Left forelimb (tissue), 1 donor: Measurements from ENCODE around the gene INAFM1.
A peak's percentile ranks its signal among the peaks of the same experiment; 100 is the strongest.
"Not testable (repeated sequence)": the region's sequence is repeated elsewhere in the genome, so short reads cannot be mapped to it uniquely, and the experiment has no call there.

Source experiments
- DNase-seq: peaks from one replicate; pipeline ENCODE4 v3.0.0-alpha.2; 2018; ENCODE audit warnings: low spot score

Gene INAFM1

GRCh38 chr19:47240996-47241918 lies 33.4 kb upstream of the INAFM1 start:
- DNase-seq, result no peak

- DNase-seq, result no peak
Measured at GRCh38 chr19:47241919-47242577, 32.6 kb upstream of the INAFM1 start.

- DNase-seq, result no peak
Measured at GRCh38 chr19:47243364-47243775, 31.3 kb upstream of the INAFM1 start.

GRCh38 chr19:47243776-47244547 lies 30.7 kb upstream of the INAFM1 start:
- DNase-seq, result peak; percentile 93

GRCh38 chr19:47247308-47247990 lies 27.2 kb upstream of the INAFM1 start:
- DNase-seq, result peak; percentile 83

- DNase-seq, result not testable (repeated sequence)
Measured at GRCh38 chr19:47253016-47253415, 21.7 kb upstream of the INAFM1 start.

GRCh38 chr19:47253467-47253881 lies 21.2 kb upstream of the INAFM1 start:
- DNase-seq, result no peak

- no peak for DNase-seq
Measured at GRCh38 chr19:47253970-47254369, 20.7 kb upstream of the INAFM1 start.

- DNase-seq, result peak; percentile 99
Measured at GRCh38 chr19:47255879-47256692, 18.6 kb upstream of the INAFM1 start, which contains the start of gene CCDC9. TSS of gene CCDC9 (plus strand) at chr19:47256525. CDS start at chr19:47258401, 1,876 bp downstream.

GRCh38 chr19:47256693-47257410 lies 17.8 kb upstream of the INAFM1 start:
- peak; percentile 100 for DNase-seq

GRCh38 chr19:47257411-47258169 lies 17.1 kb upstream of the INAFM1 start:
- no peak for DNase-seq

GRCh38 chr19:47258434-47258833 lies 16.3 kb upstream of the INAFM1 start:
- no peak for DNase-seq

- no peak for DNase-seq
Measured at GRCh38 chr19:47258895-47259555, 15.7 kb upstream of the INAFM1 start.

- DNase-seq, result no peak
Measured at GRCh38 chr19:47260476-47260875, 14.2 kb upstream of the INAFM1 start.

GRCh38 chr19:47261946-47262793 lies 12.5 kb upstream of the INAFM1 start:
- DNase-seq, result not testable (repeated sequence)

GRCh38 chr19:47264629-47265028 lies 10.1 kb upstream of the INAFM1 start:
- no peak for DNase-seq

- no peak for DNase-seq
Measured at GRCh38 chr19:47266401-47266941, 8.2 kb upstream of the INAFM1 start.

- DNase-seq, result no peak
Measured at GRCh38 chr19:47267350-47267759, 7.3 kb upstream of the INAFM1 start.
